SK-N-MC (cell line): ENCODE data around the gene SPTBN2.

Experiments used
- EZH2 ChIP-seq: fragments of 200-600 bp; sonication (generic); IDR thresholded peaks from one replicate; pipeline ENCODE4 v1.6.1; 2017; ENCODE audit warnings: antibody characterized with exemption
- FOXP2 ChIP-seq: optimal IDR thresholded peaks from 2 replicates; pipeline ENCODE3; 2011; ENCODE audit warnings: mild to moderate bottlenecking, moderate library complexity; ENCODE audit not compliant: insufficient read depth; ENCODE audit errors: extremely low read length, control extremely low read depth
- POLR2AphosphoS5 ChIP-seq: IDR thresholded peaks from 2 replicates; pipeline ENCODE4 v1.6.1; 2012; ENCODE audit warnings: mild to moderate bottlenecking, low read depth, low read length, borderline replicate concordance

DNA sequence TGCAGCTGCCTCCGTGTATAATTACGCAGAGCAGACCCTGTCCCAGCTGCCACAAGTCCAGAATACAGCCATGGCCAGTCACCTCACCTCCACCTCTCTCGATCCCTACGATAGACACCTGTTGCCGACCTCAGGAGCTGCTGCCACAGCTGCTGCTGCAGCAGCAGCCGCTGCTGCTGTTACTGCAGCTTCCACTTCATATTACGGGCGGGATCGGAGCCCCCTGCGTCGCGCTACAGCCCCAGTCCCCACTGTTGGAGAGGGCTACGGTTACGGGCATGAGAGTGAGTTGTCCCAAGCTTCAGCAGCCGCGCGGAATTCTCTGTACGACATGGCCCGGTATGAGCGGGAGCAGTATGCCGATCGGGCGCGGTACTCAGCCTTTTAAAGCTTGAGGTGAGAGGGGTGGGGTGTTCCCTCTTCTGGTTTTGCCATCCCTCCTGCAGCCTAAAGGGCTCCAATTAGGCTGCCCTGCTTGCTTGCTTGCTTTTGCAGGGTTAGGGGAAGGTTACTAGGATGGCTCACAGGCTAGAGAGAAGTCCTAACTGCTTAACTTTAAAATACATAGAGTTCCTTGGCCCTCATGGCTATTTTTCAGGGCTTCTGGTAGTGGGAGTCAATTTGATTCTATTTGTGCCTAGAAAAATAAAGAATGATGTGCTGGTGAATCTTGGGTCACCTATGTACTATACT lies 85.1 kb downstream of the SPTBN2 start:
- TF ChIP-seq EZH2 (no peak), POLR2AphosphoS5 (no peak), FOXP2 (no peak)
